ENCODE measurements around the gene TPK1.

DNA sequence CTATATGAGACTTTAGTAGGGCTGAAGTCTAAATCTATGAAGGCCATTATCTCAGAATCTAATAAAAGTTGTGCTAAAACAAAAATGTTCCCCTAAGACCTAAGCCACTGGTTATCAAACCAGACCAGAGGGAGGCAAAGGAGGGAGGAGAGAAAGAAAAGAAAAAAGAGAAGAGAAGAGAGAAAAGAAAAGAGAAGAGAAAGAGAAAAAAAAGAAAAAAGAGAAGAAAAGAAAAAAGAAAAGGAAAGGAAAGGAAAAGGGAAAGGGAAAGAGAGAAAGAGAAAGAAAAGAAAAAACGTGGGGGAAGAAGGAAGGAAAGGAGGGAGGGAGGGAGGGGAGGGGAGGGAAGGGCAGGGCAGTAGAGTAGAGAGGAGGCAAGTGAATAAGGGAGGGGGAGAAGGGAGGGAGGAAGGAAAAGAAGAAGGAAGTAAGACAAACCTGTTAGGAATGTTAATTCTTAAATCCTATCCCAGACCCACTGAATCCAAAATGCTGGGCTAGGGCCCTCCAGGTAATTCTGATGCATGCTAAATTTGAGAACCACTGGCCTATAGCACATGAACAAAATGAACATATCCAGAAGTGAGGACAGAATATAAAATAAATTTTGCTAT, 98.9 kb downstream of the TPK1 start:
- TF ChIP-seq, protein P1, sequence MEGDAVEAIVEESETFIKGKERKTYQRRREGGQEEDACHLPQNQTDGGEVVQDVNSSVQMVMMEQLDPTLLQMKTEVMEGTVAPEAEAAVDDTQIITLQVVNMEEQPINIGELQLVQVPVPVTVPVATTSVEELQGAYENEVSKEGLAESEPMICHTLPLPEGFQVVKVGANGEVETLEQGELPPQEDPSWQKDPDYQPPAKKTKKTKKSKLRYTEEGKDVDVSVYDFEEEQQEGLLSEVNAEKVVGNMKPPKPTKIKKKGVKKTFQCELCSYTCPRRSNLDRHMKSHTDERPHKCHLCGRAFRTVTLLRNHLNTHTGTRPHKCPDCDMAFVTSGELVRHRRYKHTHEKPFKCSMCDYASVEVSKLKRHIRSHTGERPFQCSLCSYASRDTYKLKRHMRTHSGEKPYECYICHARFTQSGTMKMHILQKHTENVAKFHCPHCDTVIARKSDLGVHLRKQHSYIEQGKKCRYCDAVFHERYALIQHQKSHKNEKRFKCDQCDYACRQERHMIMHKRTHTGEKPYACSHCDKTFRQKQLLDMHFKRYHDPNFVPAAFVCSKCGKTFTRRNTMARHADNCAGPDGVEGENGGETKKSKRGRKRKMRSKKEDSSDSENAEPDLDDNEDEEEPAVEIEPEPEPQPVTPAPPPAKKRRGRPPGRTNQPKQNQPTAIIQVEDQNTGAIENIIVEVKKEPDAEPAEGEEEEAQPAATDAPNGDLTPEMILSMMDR (IDR thresholded peaks at IDR 0.05), result no peak
- TF ChIP-seq POLR2A (IDR thresholded peaks at IDR 0.05), result no peak

All from uterus (tissue), 2 donors.